HL-60/S4 (cell line): ENCODE measurements around the gene EXD3.
"Not testable (repeated sequence)": the region's sequence is repeated elsewhere in the genome, so short reads cannot be mapped to it uniquely, and the experiment has no call there.

Source experiments
- in situ Hi-C: fragments of 300-500 bp; cut with MboI; formaldehyde crosslinking; loops from 2 replicates; pipeline ENCODE4 v1.14.3; 2022; ENCODE audit warnings: low sequenced_read_pairs

The EXD3 gene

GRCh38 chr9:137415451-137415850, 7.5 kb downstream of the EXD3 start:
- in situ Hi-C loops = no loop called here

- in situ Hi-C loops = no loop called here
Observed at GRCh38 chr9:137412431-137412830, 10.5 kb downstream of the EXD3 start.

- in situ Hi-C loops = no loop called here
Observed at GRCh38 chr9:137411645-137412380, 11.1 kb downstream of the EXD3 start.

GRCh38 chr9:137411260-137411644, 11.7 kb downstream of the EXD3 start:
- in situ Hi-C loops = no loop called here

- in situ Hi-C loops = no loop called here
Observed at GRCh38 chr9:137410891-137411249, 12.1 kb downstream of the EXD3 start.

- in situ Hi-C loops = not testable (repeated sequence)
Observed at GRCh38 chr9:137410236-137410890, 12.6 kb downstream of the EXD3 start.

GRCh38 chr9:137409515-137409914, 13.4 kb downstream of the EXD3 start:
- in situ Hi-C loops = loop anchor here (5.0 kb wide), 1 partner anchor 117 kb away; no protein-coding TSS in a partner anchor

- in situ Hi-C loops = loop anchor here (5.0 kb wide), 1 partner anchor 117 kb away; no protein-coding TSS in a partner anchor
Observed at GRCh38 chr9:137408651-137409405, 14.1 kb downstream of the EXD3 start.

GRCh38 chr9:137407590-137408300, 15.2 kb downstream of the EXD3 start:
- in situ Hi-C loops = loop anchor here (5.0 kb wide), 1 partner anchor 115 kb away; no protein-coding TSS in a partner anchor

GRCh38 chr9:137406876-137407589, 15.9 kb downstream of the EXD3 start:
- in situ Hi-C loops = loop anchor here (5.0 kb wide), 1 partner anchor 115 kb away; no protein-coding TSS in a partner anchor

GRCh38 chr9:137406085-137406760, 16.7 kb downstream of the EXD3 start:
- in situ Hi-C loops = loop anchor here (5.0 kb wide), 1 partner anchor 114 kb away; no protein-coding TSS in a partner anchor

GRCh38 chr9:137405677-137406081, 17.3 kb downstream of the EXD3 start:
- in situ Hi-C loops = loop anchor here (5.0 kb wide), 1 partner anchor 113 kb away; no protein-coding TSS in a partner anchor

GRCh38 chr9:137404961-137405567, 17.9 kb downstream of the EXD3 start:
- in situ Hi-C loops = loop anchor here (5.0 kb wide), 1 partner anchor 113 kb away; no protein-coding TSS in a partner anchor

GRCh38 chr9:137403269-137403668, 19.7 kb downstream of the EXD3 start:
- in situ Hi-C loops = no loop called here

- in situ Hi-C loops = no loop called here
Observed at GRCh38 chr9:137402746-137403145, 20.2 kb downstream of the EXD3 start.

GRCh38 chr9:137398561-137399468, 24.1 kb downstream of the EXD3 start:
- in situ Hi-C loops = no loop called here

GRCh38 chr9:137397675-137398423, 25.1 kb downstream of the EXD3 start:
- in situ Hi-C loops = no loop called here
